ENCODE results near the gene SIGLEC7. TPM values are rescaled to one million over a fixed set of nuclear protein-coding genes. Genes with fewer than 3 reads are reported as not detected.

The SIGLEC7 gene
- total RNA-seq, 1 donor from 2014 or later: not detected

DNA sequence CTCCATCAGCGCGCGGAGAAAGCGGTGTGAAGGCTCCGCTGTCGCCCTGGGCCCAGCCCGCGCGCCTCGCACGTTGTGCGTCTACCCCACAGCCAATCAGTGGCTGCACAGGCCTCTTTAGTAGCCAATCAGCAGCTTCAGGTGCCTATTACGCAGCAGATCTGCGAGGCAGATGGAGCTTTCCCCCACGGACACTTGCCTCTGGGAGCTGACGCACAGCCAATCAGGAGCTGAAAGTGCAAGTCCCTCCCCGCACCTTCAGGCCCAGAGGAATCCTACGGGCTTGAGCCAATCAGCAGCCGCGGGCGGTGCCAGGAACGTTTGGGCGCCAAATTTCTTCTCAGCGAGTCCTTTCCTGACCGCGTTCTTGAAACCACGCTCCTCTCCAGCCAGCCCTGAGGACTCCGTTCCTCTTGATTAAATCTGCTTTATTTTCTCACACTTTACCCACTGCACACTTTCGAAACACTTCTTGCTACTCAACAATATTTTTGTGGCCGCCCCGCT lies 39.9 kb downstream of the SIGLEC7 start:
- Mint-ChIP-seq H3K36me3 (no peaks in the 10 kb centered on the region), H3K27ac (no peak overlapping the region), H3K4me1 (no peaks in the 10 kb centered on the region), H3K4me3 (no peak overlapping the region), H3K27me3 (ENCODE audit: insufficient read depth, low read depth) (peaks cover 5% of the 10 kb centered on the region), H3K9me3 (no peaks in the 10 kb centered on the region)
- Histone ChIP-seq H3K27ac (no peak overlapping the region), H2AFZ (replicated peaks) (peak overlapping the region; percentile 63), H3K36me3 (no peaks in the 10 kb centered on the region), H3F3A (ENCODE audit: low read depth) (no peaks in the 10 kb centered on the region), H3K9me3 (ENCODE audit: low read depth) (no peaks in the 10 kb centered on the region), H3K4me2 (peak overlapping the region; percentile 31), H3K79me2 (ENCODE audit: low read depth) (no peaks in the 10 kb centered on the region), H3K4me3 (peak overlapping the region; percentile 21), H3K9ac (no peak overlapping the region), H3K4me1 (no peaks in the 10 kb centered on the region), H4K20me1 (ENCODE audit: low read depth) (no peaks in the 10 kb centered on the region), H3K27me3 (peaks cover 41% of the 10 kb centered on the region)
- TF ChIP-seq EZH2phosphoT487 (IDR thresholded peaks at IDR 0.05): no peak
- TF ChIP-seq EZH2 (IDR thresholded peaks at IDR 0.05): no peak
- TF ChIP-seq, protein P1, sequence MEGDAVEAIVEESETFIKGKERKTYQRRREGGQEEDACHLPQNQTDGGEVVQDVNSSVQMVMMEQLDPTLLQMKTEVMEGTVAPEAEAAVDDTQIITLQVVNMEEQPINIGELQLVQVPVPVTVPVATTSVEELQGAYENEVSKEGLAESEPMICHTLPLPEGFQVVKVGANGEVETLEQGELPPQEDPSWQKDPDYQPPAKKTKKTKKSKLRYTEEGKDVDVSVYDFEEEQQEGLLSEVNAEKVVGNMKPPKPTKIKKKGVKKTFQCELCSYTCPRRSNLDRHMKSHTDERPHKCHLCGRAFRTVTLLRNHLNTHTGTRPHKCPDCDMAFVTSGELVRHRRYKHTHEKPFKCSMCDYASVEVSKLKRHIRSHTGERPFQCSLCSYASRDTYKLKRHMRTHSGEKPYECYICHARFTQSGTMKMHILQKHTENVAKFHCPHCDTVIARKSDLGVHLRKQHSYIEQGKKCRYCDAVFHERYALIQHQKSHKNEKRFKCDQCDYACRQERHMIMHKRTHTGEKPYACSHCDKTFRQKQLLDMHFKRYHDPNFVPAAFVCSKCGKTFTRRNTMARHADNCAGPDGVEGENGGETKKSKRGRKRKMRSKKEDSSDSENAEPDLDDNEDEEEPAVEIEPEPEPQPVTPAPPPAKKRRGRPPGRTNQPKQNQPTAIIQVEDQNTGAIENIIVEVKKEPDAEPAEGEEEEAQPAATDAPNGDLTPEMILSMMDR (IDR thresholded peaks at IDR 0.05): no peak
- peak; percentile 53 for DNase-seq (ENCODE audit: low spot score)

DNA sequence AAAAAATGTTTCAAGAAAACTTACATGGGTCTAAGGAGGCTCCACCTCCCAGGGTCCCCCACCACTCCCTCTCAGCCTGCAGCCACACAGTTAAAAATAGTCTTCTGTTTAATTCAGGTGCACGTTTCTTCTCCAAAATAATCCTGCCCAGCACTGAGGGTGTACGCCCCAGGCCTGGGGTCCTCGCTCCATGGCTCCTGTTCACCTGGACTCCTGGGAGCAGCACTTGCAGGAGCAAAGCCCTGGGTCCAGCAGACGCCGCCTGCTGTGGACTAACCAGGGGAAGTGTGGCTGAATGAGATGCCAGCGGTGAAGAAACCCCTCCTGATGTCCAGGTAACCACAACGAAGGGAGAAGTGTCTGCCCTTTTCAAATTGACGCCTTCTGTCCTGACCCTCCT lies 41.5 kb downstream of the SIGLEC7 start:
- Mint-ChIP-seq H3K9me3 (no peaks in the 10 kb centered on the region), H3K4me1 (no peaks in the 10 kb centered on the region), H3K36me3 (no peaks in the 10 kb centered on the region), H3K4me3 (no peak overlapping the region), H3K27ac (no peak overlapping the region), H3K27me3 (ENCODE audit: insufficient read depth, low read depth) (peaks cover 2% of the 10 kb centered on the region)
- no peak overlapping the region for H3K4me3 ChIP-seq
- no peaks in the 10 kb centered on the region for H4K20me1 ChIP-seq (ENCODE audit: low read depth)
- H3K36me3 ChIP-seq: no peaks in the 10 kb centered on the region
- H3K4me2 ChIP-seq: no peak overlapping the region
- DNase-seq (ENCODE audit: low spot score): no peak
- H3K9ac ChIP-seq: no peak overlapping the region
- TF ChIP-seq EZH2 (IDR thresholded peaks at IDR 0.05): no peak
- TF ChIP-seq EZH2phosphoT487 (IDR thresholded peaks at IDR 0.05): no peak
- TF ChIP-seq, protein P1 (IDR thresholded peaks at IDR 0.05): no peak
- H2AFZ ChIP-seq (replicated peaks): no peak overlapping the region
- H3K9me3 ChIP-seq (ENCODE audit: low read depth): no peaks in the 10 kb centered on the region
- H3K4me1 ChIP-seq: no peaks in the 10 kb centered on the region
- no peaks in the 10 kb centered on the region for H3F3A ChIP-seq (ENCODE audit: low read depth)
- H3K79me2 ChIP-seq (ENCODE audit: low read depth): no peaks in the 10 kb centered on the region
- peaks cover 30% of the 10 kb centered on the region for H3K27me3 ChIP-seq
- H3K27ac ChIP-seq: no peak overlapping the region

DNA sequence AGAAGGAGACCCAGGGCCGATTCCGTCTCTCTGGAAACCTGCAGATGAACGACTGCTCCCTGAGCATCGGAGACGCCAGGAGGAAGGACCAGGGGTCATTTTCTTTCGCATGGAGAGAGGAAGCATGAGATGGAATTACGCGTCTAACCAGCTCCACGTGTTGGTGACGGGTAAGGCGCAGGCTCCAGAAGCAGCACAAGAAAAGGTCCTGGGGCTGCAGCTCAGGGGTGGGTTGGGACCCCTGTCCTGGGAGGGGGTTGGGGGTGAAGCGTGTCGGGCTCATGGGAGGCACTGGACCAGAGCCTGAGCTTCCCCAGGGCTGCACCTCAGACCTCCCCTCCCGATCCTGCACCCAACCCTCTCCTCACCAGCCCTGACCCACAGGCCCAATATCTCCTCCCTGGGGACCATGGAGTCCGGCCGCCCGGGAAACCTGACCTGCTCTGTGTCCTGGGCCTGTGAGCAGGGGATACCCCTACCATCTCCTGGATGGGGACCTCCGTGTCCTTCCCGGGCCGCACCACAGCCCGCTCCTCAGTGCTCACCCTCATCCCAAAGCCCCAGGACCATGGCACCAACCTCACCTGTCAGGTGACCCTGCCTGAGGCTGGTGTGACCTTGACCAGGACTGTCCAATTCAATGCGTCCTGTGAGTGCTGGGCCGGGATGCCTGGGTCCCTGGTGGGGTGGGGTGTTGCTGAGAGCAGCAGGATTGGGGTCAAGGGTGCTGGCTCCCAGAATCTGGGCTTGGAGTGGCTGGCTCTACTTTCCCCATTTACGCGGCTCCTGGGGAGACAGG lies 43.2 kb downstream of the SIGLEC7 start:
- peaks cover 28% of the 10 kb centered on the region for H3K27me3 ChIP-seq
- Mint-ChIP-seq H3K27me3 (ENCODE audit: insufficient read depth, low read depth) (peaks cover 2% of the 10 kb centered on the region), H3K36me3 (no peaks in the 10 kb centered on the region), H3K9me3 (no peaks in the 10 kb centered on the region), H3K4me1 (no peaks in the 10 kb centered on the region), H3K4me3 (no peak overlapping the region), H3K27ac (no peak overlapping the region)
- H3K36me3 ChIP-seq: no peaks in the 10 kb centered on the region
- no peak overlapping the region for H2AFZ ChIP-seq (replicated peaks)
- no peaks in the 10 kb centered on the region for H3K9me3 ChIP-seq (ENCODE audit: low read depth)
- no peak overlapping the region for H3K27ac ChIP-seq
- DNase-seq (ENCODE audit: low spot score): no peak
- H3K4me3 ChIP-seq: no peak overlapping the region
- no peak overlapping the region for H3K4me2 ChIP-seq
- H3K9ac ChIP-seq: no peak overlapping the region
- H3K4me1 ChIP-seq: no peaks in the 10 kb centered on the region
- H4K20me1 ChIP-seq (ENCODE audit: low read depth): no peaks in the 10 kb centered on the region
- H3F3A ChIP-seq (ENCODE audit: low read depth): no peaks in the 10 kb centered on the region
- TF ChIP-seq EZH2 (IDR thresholded peaks at IDR 0.05): no peak
- TF ChIP-seq EZH2phosphoT487 (IDR thresholded peaks at IDR 0.05): no peak
- TF ChIP-seq, protein P1 (IDR thresholded peaks at IDR 0.05): no peak
- H3K79me2 ChIP-seq (ENCODE audit: low read depth): no peaks in the 10 kb centered on the region
